H1 (cell line): ENCODE results near the gene POLD4. TPM values are rescaled to one million over a fixed set of nuclear protein-coding genes. Genes with fewer than 3 reads are reported as not detected.

Experiments used
- BCL11A ChIP-seq, 2 experiments: IDR thresholded peaks; one replicate each; pipeline ENCODE4 v1.6.1; 2011; ENCODE audit warnings: low read depth in 2 of 2, low read length in 2 of 2, mild to moderate bottlenecking in 2 of 2
- BRCA1 ChIP-seq: IDR thresholded peaks from 2 replicates; pipeline ENCODE4 v1.6.1; 2012; ENCODE audit warnings: low read depth, low read length, improper control_type of control experiment
- CBX5 ChIP-seq: fragments of 300-800, 300-1000 bp; sonication (generic); IDR thresholded peaks from 2 replicates; pipeline ENCODE4 v1.7.1; 2016; ENCODE audit warnings: antibody characterized with exemption, low read length, low read depth
- EZH2 ChIP-seq: fragments of 200-600 bp; sonication (generic); IDR thresholded peaks from 2 replicates; pipeline ENCODE4 v1.7.1; 2012; ENCODE audit warnings: low read depth, mild to moderate bottlenecking, moderate library complexity, low read length, inconsistent platforms; ENCODE audit not compliant: severe bottlenecking
- GABPA ChIP-seq: IDR thresholded peaks from 2 replicates; pipeline ENCODE4 v1.6.1; 2011; ENCODE audit warnings: mild to moderate bottlenecking, low read length, moderate library complexity, borderline replicate concordance; ENCODE audit not compliant: insufficient read depth
- KDM4A ChIP-seq: IDR thresholded peaks from one replicate; pipeline ENCODE4 v1.7.1; 2012; ENCODE audit warnings: low read depth, mild to moderate bottlenecking, moderate library complexity, low read length, inconsistent platforms; ENCODE audit not compliant: severe bottlenecking
- KDM5A ChIP-seq: fragments of 200-600 bp; IDR thresholded peaks from 2 replicates; pipeline ENCODE4 v1.7.1; 2012; ENCODE audit warnings: mild to moderate bottlenecking, low read length, inconsistent platforms, mixed read lengths
- NANOG ChIP-seq: IDR thresholded peaks from 2 replicates; pipeline ENCODE4 v1.6.1; 2011; ENCODE audit warnings: low read length, low read depth, mild to moderate bottlenecking, inconsistent platforms; ENCODE audit not compliant: insufficient read depth, poor library complexity, severe bottlenecking
- NRF1 ChIP-seq: IDR thresholded peaks from 2 replicates; pipeline ENCODE4 v1.6.1; 2011; ENCODE audit warnings: mild to moderate bottlenecking, low read depth, low read length, improper control_type of control experiment
- PHF8 ChIP-seq: fragments of 200-600 bp; sonication (generic); conservative IDR thresholded peaks from 2 replicates; pipeline ENCODE4 v1.7.1; 2012; ENCODE audit warnings: low read depth, mild to moderate bottlenecking, inconsistent platforms, low read length, moderate library complexity
- RAD21 ChIP-seq, 2 experiments: IDR thresholded peaks in 1 of 2; conservative IDR thresholded peaks in 1 of 2; 2 replicates each; pipeline ENCODE4 v1.6.1; 2011; ENCODE audit warnings: low read depth in 2 of 2, low read length in 2 of 2, improper control_type of control experiment in 1 of 2, inconsistent platforms in 1 of 2, mild to moderate bottlenecking in 1 of 2, moderate library complexity in 1 of 2
- TAF1 ChIP-seq: IDR thresholded peaks from 2 replicates; pipeline ENCODE4 v1.6.1; 2011; ENCODE audit warnings: mild to moderate bottlenecking, low read depth, low read length
- TAF7 ChIP-seq: optimal IDR thresholded peaks from 2 replicates; pipeline ENCODE3; 2011; ENCODE audit warnings: low read depth, mild to moderate bottlenecking, inconsistent platforms, low read length, moderate library complexity, borderline replicate concordance
- USF2 ChIP-seq: IDR thresholded peaks from 2 replicates; pipeline ENCODE4 v1.6.1; 2011; ENCODE audit warnings: low read length, improper control_type of control experiment
- polyA plus RNA-seq, 7 experiments: library from polyadenylated mRNA; depleted of rRNA in 3 of 7; stranded (reverse) in 5 of 7; unstranded in 2 of 7; fragments of >200 nt in 5 of 7; fragments of 200-250 nt in 2 of 7; gene quantifications; 1 replicate in 5 of 7; 2 replicates in 1 of 7; 4 replicates in 1 of 7; pipeline versions ENCODE4 v1.2.1 to v1.2.3, GENCODE V29; 2011 to 2013; ENCODE audit warnings: missing spikeins in 2 of 7, mixed read lengths in 2 of 7
- total RNA-seq: library from RNA; stranded (reverse); fragmentation: NEBNext Ultra II Directional; extraction: Animal tissue kit (Norgen Biotek cat#: 25700); gene quantifications from 2 replicates; pipeline ENCODE4 v1.2.1, GENCODE V29; 2021

Gene POLD4
- total and polyA plus RNA-seq, 2 of the 8 experiments (the other 6 are each of a cell fraction or from before 2014, with no cell fraction given) = 21.2 to 46.7 TPM

- TF ChIP-seq NRF1 (no peak), TAF1 (no peak), BCL11A (IDR thresholded peaks at IDR 0.05; ENCODE audit: low read depth in 2 of 2, low read length in 2 of 2) (no peak), RAD21 (IDR thresholded peaks at IDR 0.05 in 1 of 2, conservative IDR thresholded peaks at IDR 0.05 in 1 of 2; ENCODE audit: low read depth in 2 of 2, low read length in 2 of 2) (peak; percentile 99 to 100), KDM4A (no peak), BRCA1 (no peak), EZH2 (no peak), CBX5 (no peak), TAF7 (no peak), NANOG (no peak), GABPA (peak; percentile 65; the same call in 1 of the 2 replicates), KDM5A (no peak; the same call in 1 of the 2 replicates), PHF8 (no peak), USF2 (no peak)
- TF ChIP-seq, all 59 proteins: peak for 5
Observed at GRCh38 chr11:67382276-67383136, 29.2 kb upstream of the POLD4 start (continued).
